ENCODE measurements around the gene OPCML.

Gene OPCML

DNA sequence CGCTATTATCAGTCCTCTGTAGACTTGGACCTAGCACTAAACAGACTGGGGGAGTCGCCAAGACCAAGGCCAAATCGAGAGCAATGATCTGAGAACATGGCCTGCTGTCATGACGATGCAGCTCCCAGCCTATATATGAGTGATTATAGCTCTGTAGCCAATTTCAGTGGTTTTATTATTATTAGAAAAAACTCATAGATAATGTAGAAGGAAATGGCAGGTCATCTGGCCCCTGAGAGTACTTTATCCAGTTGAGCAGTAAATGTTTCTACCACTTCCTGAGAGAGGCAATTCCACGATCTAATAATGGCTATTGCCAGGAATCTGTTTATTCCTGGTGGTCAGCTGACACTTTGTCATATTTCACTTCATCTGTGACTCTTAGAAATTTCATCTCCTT lies 666.7 kb downstream of the OPCML start:
- Histone ChIP-seq H3K79me2 (ENCODE audit: low read length) (no peaks in the 10 kb centered on the region), H4K20me1 (ENCODE audit: insufficient read depth, low read length) (no peaks in the 10 kb centered on the region), H3K4me1 (ENCODE audit: low read length) (no peaks in the 10 kb centered on the region), H3K4me3 (ENCODE audit: low read length) (no peak overlapping the region), H3K9me3 (replicated peaks; ENCODE audit: insufficient read depth, low read length) (no peaks in the 10 kb centered on the region), H3K36me3 (replicated peaks; ENCODE audit: insufficient read depth, low read length) (no peaks in the 10 kb centered on the region), H2AFZ (ENCODE audit: low read length) (no peak overlapping the region), H3K9ac (ENCODE audit: low read length) (no peak overlapping the region), H3K27ac (ENCODE audit: low read length) (no peak overlapping the region), H3K4me2 (ENCODE audit: low read depth, low read length) (no peak overlapping the region), H3F3A (ENCODE audit: insufficient read depth, low read length) (no peaks in the 10 kb centered on the region), H3K9me2 (replicated peaks; ENCODE audit: insufficient read depth, low read length) (no peaks in the 10 kb centered on the region), H3K27me3 (replicated peaks; ENCODE audit: insufficient read depth, low read length) (no peaks in the 10 kb centered on the region)
- no peak for TF ChIP-seq CTCF (IDR thresholded peaks at IDR 0.05; ENCODE audit: low read length)
- TF ChIP-seq EZH2 (optimal IDR thresholded peaks at IDR 0.05; ENCODE audit: low read depth, low read length), result no peak
- TF ChIP-seq EZH2phosphoT487 (IDR thresholded peaks at IDR 0.05; ENCODE audit: low read length), result no peak
- DNase-seq, result no peak

GRCh38 chr11:132864811-132865576 lies 667.3 kb downstream of the OPCML start:
- H3K9ac ChIP-seq (ENCODE audit: low read length), result no peak overlapping the region

DNA sequence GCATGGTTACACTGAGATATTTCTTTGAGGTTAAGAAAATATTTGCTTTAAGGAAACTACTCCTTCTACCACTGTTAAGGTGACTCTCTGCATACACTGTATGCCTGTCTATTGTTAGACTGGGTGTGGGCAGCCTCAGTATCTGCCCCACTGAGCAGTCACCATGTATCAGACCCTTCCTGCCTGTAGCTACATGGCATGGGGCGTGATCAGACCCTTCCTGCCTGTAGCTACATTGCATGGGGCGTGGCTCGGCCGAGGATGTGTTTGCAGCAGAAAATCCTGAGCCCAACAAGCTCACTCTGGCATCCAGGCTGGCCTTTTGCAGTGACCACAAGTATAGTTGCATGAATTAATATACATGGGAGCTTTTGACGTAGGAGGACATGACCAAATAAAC lies 669.4 kb downstream of the OPCML start:
- no peak overlapping the region for H3K27ac ChIP-seq (ENCODE audit: low read length)
- DNase-seq, result no peak
- H3K27me3 ChIP-seq (replicated peaks; ENCODE audit: insufficient read depth, low read length), result no peaks in the 10 kb centered on the region
- no peaks in the 10 kb centered on the region for H3K9me2 ChIP-seq (replicated peaks; ENCODE audit: insufficient read depth, low read length)
- H3K36me3 ChIP-seq (replicated peaks; ENCODE audit: insufficient read depth, low read length), result no peaks in the 10 kb centered on the region
- no peaks in the 10 kb centered on the region for H4K20me1 ChIP-seq (ENCODE audit: insufficient read depth, low read length)
- TF ChIP-seq EZH2phosphoT487 (IDR thresholded peaks at IDR 0.05; ENCODE audit: low read length) (no peak), EZH2 (optimal IDR thresholded peaks at IDR 0.05; ENCODE audit: low read depth, low read length) (no peak), CTCF (IDR thresholded peaks at IDR 0.05; ENCODE audit: low read length) (no peak)
- H3K9me3 ChIP-seq (replicated peaks; ENCODE audit: insufficient read depth, low read length), result no peaks in the 10 kb centered on the region
- no peak overlapping the region for H3K4me2 ChIP-seq (ENCODE audit: low read depth, low read length)
- H3K9ac ChIP-seq (ENCODE audit: low read length), result no peak overlapping the region
- no peak overlapping the region for H3K4me3 ChIP-seq (ENCODE audit: low read length)
- H3F3A ChIP-seq (ENCODE audit: insufficient read depth, low read length), result no peaks in the 10 kb centered on the region
- H3K79me2 ChIP-seq (ENCODE audit: low read length), result no peaks in the 10 kb centered on the region
- H3K4me1 ChIP-seq (ENCODE audit: low read length), result no peaks in the 10 kb centered on the region
- no peak overlapping the region for H2AFZ ChIP-seq (ENCODE audit: low read length)

More at GRCh38 chr11:132864811-132865576, 667.3 kb downstream of the OPCML start:
- Histone ChIP-seq H3K4me2 (ENCODE audit: low read depth, low read length) (no peak overlapping the region), H4K20me1 (ENCODE audit: insufficient read depth, low read length) (no peaks in the 10 kb centered on the region), H3K27ac (ENCODE audit: low read length) (no peak overlapping the region), H3F3A (ENCODE audit: insufficient read depth, low read length) (no peaks in the 10 kb centered on the region), H3K4me3 (ENCODE audit: low read length) (no peak overlapping the region), H3K9me2 (replicated peaks; ENCODE audit: insufficient read depth, low read length) (no peaks in the 10 kb centered on the region), H3K27me3 (replicated peaks; ENCODE audit: insufficient read depth, low read length) (no peaks in the 10 kb centered on the region), H2AFZ (ENCODE audit: low read length) (no peak overlapping the region), H3K4me1 (ENCODE audit: low read length) (no peaks in the 10 kb centered on the region), H3K9me3 (replicated peaks; ENCODE audit: insufficient read depth, low read length) (no peaks in the 10 kb centered on the region), H3K79me2 (ENCODE audit: low read length) (no peaks in the 10 kb centered on the region), H3K36me3 (replicated peaks; ENCODE audit: insufficient read depth, low read length) (no peaks in the 10 kb centered on the region)
- DNase-seq, result no peak
- TF ChIP-seq EZH2 (optimal IDR thresholded peaks at IDR 0.05; ENCODE audit: low read depth, low read length), result no peak
- no peak for TF ChIP-seq CTCF (IDR thresholded peaks at IDR 0.05; ENCODE audit: low read length)
- TF ChIP-seq EZH2phosphoT487 (IDR thresholded peaks at IDR 0.05; ENCODE audit: low read length), result no peak
